GM23338 (cell line): Measurements from ENCODE around the gene COPZ2. TPM values are rescaled to one million over a fixed set of nuclear protein-coding genes. Genes with fewer than 3 reads are reported as not detected.

Experiments used
- ATAC-seq: fragments of 200-7000 bp; cut with Tn5 transposase; 3 replicates; pipeline ENCODE4 v1.9.1; 2020
- DNase-seq: peaks from one replicate; pipeline ENCODE4 v3.0.0-alpha.2; 2015; ENCODE audit warnings: low spot score
- H2AFZ ChIP-seq: fragments of 200-600 bp; sonication (generic); 2 replicates; pipeline ENCODE4 v1.8.0; 2016; ENCODE audit warnings: antibody characterized with exemption, mild to moderate bottlenecking, moderate library complexity
- H3F3A ChIP-seq: fragments of 200-600 bp; sonication (generic); replicated peaks from 2 replicates; pipeline ENCODE4 v1.8.0; 2017; ENCODE audit warnings: antibody characterized with exemption, mixed run types, low read depth
- H3K27ac ChIP-seq: fragments of 200-600 bp; sonication (generic); 2 replicates; pipeline ENCODE4 v1.6.1; 2016; ENCODE audit warnings: low read depth
- H3K27me3 ChIP-seq: fragments of 200-600 bp; sonication (generic); 2 replicates; pipeline ENCODE4 v1.8.0; 2016; ENCODE audit warnings: mild to moderate bottlenecking, mixed run types, moderate library complexity; ENCODE audit not compliant: insufficient read depth
- H3K36me3 ChIP-seq: fragments of 200-600 bp; sonication (generic); 2 replicates; pipeline ENCODE4 v1.8.0; 2016; ENCODE audit warnings: mild to moderate bottlenecking; ENCODE audit not compliant: insufficient read depth
- H3K4me1 ChIP-seq: fragments of 200-600 bp; sonication (generic); 2 replicates; pipeline ENCODE4 v1.8.0; 2016; ENCODE audit warnings: mild to moderate bottlenecking, moderate library complexity; ENCODE audit not compliant: insufficient read depth
- H3K4me2 ChIP-seq: fragments of 200-600 bp; sonication (generic); 2 replicates; pipeline ENCODE4 v1.7.1; 2017; ENCODE audit warnings: mixed run types
- H3K4me3 ChIP-seq: fragments of 200-600 bp; sonication (generic); 2 replicates; pipeline ENCODE4 v1.6.1; 2016; ENCODE audit warnings: mixed run types
- H3K79me2 ChIP-seq: fragments of 200-600 bp; sonication (generic); replicated peaks from 2 replicates; pipeline ENCODE4 v1.8.0; 2017; ENCODE audit warnings: mild to moderate bottlenecking; ENCODE audit not compliant: insufficient read depth
- H3K9me2 ChIP-seq: fragments of 200-600 bp; sonication (generic); 2 replicates; pipeline ENCODE4 v1.8.0; 2017; ENCODE audit not compliant: insufficient read depth
- H4K20me1 ChIP-seq: fragments of 200-600 bp; sonication (generic); replicated peaks from 2 replicates; pipeline ENCODE4 v1.8.0; 2017; ENCODE audit warnings: mild to moderate bottlenecking; ENCODE audit not compliant: insufficient read depth
- H3K27ac Mint-ChIP-seq: 2 replicates; pipeline ENCODE4 v1.8.0; 2020; ENCODE audit warnings: inconsistent platforms, mild to moderate bottlenecking, moderate library complexity, mixed read lengths
- H3K27me3 Mint-ChIP-seq: 3 replicates; pipeline ENCODE4 v1.8.0; 2022; ENCODE audit warnings: low read depth, mild to moderate bottlenecking, moderate library complexity, mixed read lengths, inconsistent platforms; ENCODE audit not compliant: insufficient read depth, poor library complexity
- H3K36me3 Mint-ChIP-seq: 3 replicates; pipeline ENCODE4 v1.8.0; 2021; ENCODE audit warnings: low read depth, mild to moderate bottlenecking, inconsistent platforms, moderate library complexity, mixed read lengths
- H3K4me1 Mint-ChIP-seq: 3 replicates; pipeline ENCODE4 v1.8.0; 2020; ENCODE audit warnings: mild to moderate bottlenecking, inconsistent platforms, mixed read lengths
- H3K4me3 Mint-ChIP-seq: 3 replicates; pipeline ENCODE4 v1.8.0; 2021; ENCODE audit warnings: moderate library complexity, mild to moderate bottlenecking, inconsistent platforms, mixed read lengths
- H3K9me3 Mint-ChIP-seq: 3 replicates; pipeline ENCODE4 v1.8.0; 2020; ENCODE audit warnings: moderate library complexity, mild to moderate bottlenecking, inconsistent platforms, mixed read lengths
- CTCF ChIP-seq, 2 experiments: fragments of 200-600 bp in 1 of 2; sonication (generic) in 1 of 2; conservative IDR thresholded peaks; 2 replicates each; pipeline versions ENCODE4 v1.5.1 to v1.6.1; 2016 to 2017; ENCODE audit warnings: antibody characterized with exemption in 2 of 2, low read depth in 2 of 2, mild to moderate bottlenecking in 2 of 2, moderate library complexity in 1 of 2
- NANOG ChIP-seq: IDR thresholded peaks from 2 replicates; pipeline ENCODE4 v1.6.1; 2016; ENCODE audit warnings: antibody characterized with exemption, borderline replicate concordance
- STAT1 ChIP-seq: IDR thresholded peaks from one replicate; pipeline ENCODE4 v1.6.1; 2016; ENCODE audit warnings: antibody characterized with exemption; ENCODE audit not compliant: unreplicated experiment
- ZNF114 ChIP-seq: fragments of 250-450 bp; sonication (Bioruptor Pico); IDR thresholded peaks from 2 replicates; pipeline ENCODE4 v1.5.0; 2020; ENCODE audit warnings: mild to moderate bottlenecking, moderate library complexity
- ZNF331 ChIP-seq: fragments of 250-450 bp; sonication (Bioruptor Pico); IDR thresholded peaks from 2 replicates; pipeline ENCODE4 v1.5.0; 2020; ENCODE audit warnings: low read depth, mild to moderate bottlenecking, moderate library complexity
- ZNF462 ChIP-seq: fragments of 250-450 bp; sonication (Bioruptor Pico); IDR thresholded peaks from 2 replicates; pipeline ENCODE4 v1.5.0; 2020; ENCODE audit warnings: mild to moderate bottlenecking, moderate library complexity
- polyA plus RNA-seq: library from polyadenylated mRNA; unstranded; fragments of >200 nt; fragmentation: Nextera tagmentation; extraction: Ambion mirVana; gene quantifications from 2 replicates; pipeline ENCODE4 v1.2.1, GENCODE V29; 2016
- total RNA-seq: library from RNA; depleted of rRNA; stranded (reverse); fragments of >200 nt; shearing (Covaris generic); gene quantifications from 2 replicates; pipeline ENCODE4 v1.2.3, GENCODE V29; 2014

Gene COPZ2
- total and polyA plus RNA-seq, 2 experiments from 2014 or later = not detected

- Histone ChIP-seq H3F3A (no peaks in the 10 kb centered on the region), H3K27me3 (no peaks in the 10 kb centered on the region), H4K20me1 (peaks cover 4% of the 10 kb centered on the region), H3K9me2 (no peaks in the 10 kb centered on the region), H3K79me2 (no peaks in the 10 kb centered on the region), H2AFZ (no peak overlapping the region), H3K27ac (no peak overlapping the region), H3K36me3 (peaks cover 17% of the 10 kb centered on the region; the same call in 1 of the 2 replicates), H3K4me2 (no peak overlapping the region), H3K4me3 (no peak overlapping the region), H3K4me1 (no peaks in the 10 kb centered on the region)
- DNase-seq = no peak
- Mint-ChIP-seq H3K4me3 (no peak overlapping the region; the same call in 2 of the 3 replicates), H3K27ac (no peak overlapping the region), H3K9me3 (no peaks in the 10 kb centered on the region; the same call in 2 of the 3 replicates), H3K4me1 (no peaks in the 10 kb centered on the region; the same call in 2 of the 3 replicates), H3K36me3 (peaks cover 68% of the 10 kb centered on the region), H3K27me3 (peaks cover 9% of the 10 kb centered on the region)
- no peak for TF ChIP-seq CTCF (conservative IDR thresholded peaks at IDR 0.05; ENCODE audit: low read depth in 2 of 2)
- TF ChIP-seq ZNF331 (CRISPR knock-in tag) = no peak
- no peak for TF ChIP-seq NANOG
- no peak for TF ChIP-seq STAT1
- TF ChIP-seq ZNF462 (CRISPR knock-in tag) = no peak
- TF ChIP-seq ZNF114 (CRISPR knock-in tag) = no peak
- ATAC-seq = no peak
Observed at GRCh38 chr17:47980541-47980940, 57.1 kb downstream of the COPZ2 start.
